ENCODE results near the gene CR1.
"Not testable (repeated sequence)": the region's sequence is repeated elsewhere in the genome, so short reads cannot be mapped to it uniquely, and the experiment has no call there.

Gene CR1

DNA sequence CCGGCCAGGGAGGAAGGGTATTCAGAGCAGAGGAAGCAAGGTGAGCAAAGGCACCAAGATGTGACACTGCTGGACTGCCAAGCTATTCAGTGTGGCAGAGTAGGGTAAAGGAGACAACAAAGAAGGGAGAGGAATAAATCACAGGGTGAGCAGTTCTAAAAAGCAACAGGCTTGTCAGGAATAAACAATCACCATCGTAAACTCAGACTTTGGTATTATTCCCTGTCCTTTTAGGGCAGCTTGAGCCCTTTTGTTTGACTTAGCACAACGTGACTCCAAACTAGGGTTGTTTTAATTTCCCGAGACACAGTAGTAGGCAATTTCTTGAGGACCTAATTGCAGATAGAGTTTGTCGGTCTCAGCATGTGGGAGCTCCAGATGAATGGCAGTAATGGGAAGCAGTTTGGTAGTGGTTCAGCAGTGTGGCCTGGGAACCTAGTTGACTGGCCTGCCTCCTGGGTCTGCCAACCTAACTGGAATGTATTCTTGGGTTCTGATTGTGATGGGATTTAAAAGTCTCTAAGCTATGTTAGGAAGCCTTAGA is 153.3 kb downstream of the CR1 start:
- no peaks in the 10 kb centered on the region for H3K9me3 ChIP-seq (ENCODE audit: control insufficient read depth in 1 of 2, low read length in 2 of 2)
- H3K27ac ChIP-seq (ENCODE audit: low read depth, low read length): no peak overlapping the region
- no peak overlapping the region for H3K9ac ChIP-seq (ENCODE audit: low read depth in 1 of 2, low read length in 2 of 2)
- H3K27me3 ChIP-seq (ENCODE audit: control insufficient read depth in 1 of 2, insufficient read depth in 2 of 2, low read length in 2 of 2): no peaks in the 10 kb centered on the region
- H3K36me3 ChIP-seq (ENCODE audit: control insufficient read depth in 1 of 2, insufficient read depth in 2 of 2, low read length in 2 of 2): no peaks in the 10 kb centered on the region
- no peak overlapping the region for H3K4me3 ChIP-seq (ENCODE audit: low read depth in 1 of 2, low read length in 2 of 2)
- H3K4me1 ChIP-seq (ENCODE audit: control insufficient read depth in 1 of 2, insufficient read depth in 2 of 2, low read length in 2 of 2): peaks cover 0 to 5% of the 10 kb centered on the region in 2 donors

DNA sequence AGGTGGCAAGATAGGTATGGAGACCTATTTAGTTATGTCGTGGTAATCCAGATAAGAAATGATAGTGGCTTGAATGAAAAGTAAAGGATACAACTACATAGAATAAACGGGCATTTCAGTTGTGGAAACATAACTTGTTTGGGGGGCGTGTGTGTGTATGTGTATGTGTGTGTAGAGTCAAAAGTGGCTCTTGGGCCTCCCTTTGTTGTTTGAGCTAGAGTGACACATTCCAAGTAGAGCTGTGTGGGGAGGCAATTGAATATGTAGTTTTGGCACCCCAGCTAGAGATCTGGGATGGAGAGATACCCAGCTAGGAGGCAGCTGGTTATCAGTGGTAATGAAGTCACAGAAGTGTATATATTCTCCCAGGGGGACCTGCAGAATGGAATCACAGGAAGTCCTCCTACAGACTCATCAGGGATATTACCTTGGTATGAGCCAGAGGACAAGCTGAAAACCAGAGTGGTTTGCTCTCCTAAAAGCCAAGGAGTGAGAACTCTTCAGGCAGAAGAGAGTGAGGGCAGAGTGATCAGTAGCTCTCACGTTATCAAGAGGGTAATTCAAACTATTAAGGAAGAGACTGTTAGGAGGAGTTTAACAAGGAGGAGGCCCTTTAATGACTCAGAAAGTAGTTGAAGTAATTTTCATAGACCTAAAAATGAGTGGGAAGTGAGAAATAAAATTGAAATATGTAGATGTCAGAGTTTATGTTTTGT is 154.1 kb downstream of the CR1 start:
- Histone ChIP-seq H3K27ac (ENCODE audit: low read depth, low read length) (no peak overlapping the region), H3K4me1 (ENCODE audit: control insufficient read depth in 1 of 2, insufficient read depth in 2 of 2, low read length in 2 of 2) (no peaks in the 10 kb centered on the region), H3K9ac (ENCODE audit: low read depth in 1 of 2, low read length in 2 of 2) (no peak overlapping the region), H3K4me3 (ENCODE audit: low read depth in 1 of 2, low read length in 2 of 2) (no peak overlapping the region), H3K36me3 (ENCODE audit: control insufficient read depth in 1 of 2, insufficient read depth in 2 of 2, low read length in 2 of 2) (no peaks in the 10 kb centered on the region), H3K9me3 (ENCODE audit: control insufficient read depth in 1 of 2, low read length in 2 of 2) (no peaks in the 10 kb centered on the region), H3K27me3 (ENCODE audit: control insufficient read depth in 1 of 2, insufficient read depth in 2 of 2, low read length in 2 of 2) (no peaks in the 10 kb centered on the region)

DNA sequence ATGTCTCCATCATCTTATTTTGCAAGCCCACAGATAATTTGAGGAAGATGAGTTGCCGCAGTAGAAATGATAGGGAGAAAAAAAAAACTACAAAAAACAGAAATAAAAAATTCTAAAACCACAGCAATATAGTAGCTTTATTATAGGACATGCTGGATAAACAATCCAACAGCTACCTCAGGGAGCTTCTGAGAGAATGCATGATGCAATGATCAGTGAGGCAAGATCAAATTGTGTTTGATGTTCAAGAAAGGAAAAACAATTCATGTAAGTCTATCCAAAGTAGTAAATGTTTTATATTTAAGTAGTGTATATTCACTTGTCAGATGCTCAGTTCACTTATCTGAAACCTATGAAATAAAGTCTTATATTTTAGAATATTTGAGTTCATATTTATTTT is 155.6 kb downstream of the CR1 start:
- Histone ChIP-seq H3K4me3 (ENCODE audit: low read depth in 1 of 2, low read length in 2 of 2) (no peak overlapping the region), H3K9ac (ENCODE audit: low read depth in 1 of 2, low read length in 2 of 2) (no peak overlapping the region), H3K4me1 (ENCODE audit: control insufficient read depth in 1 of 2, insufficient read depth in 2 of 2, low read length in 2 of 2) (no peaks in the 10 kb centered on the region), H3K9me3 (ENCODE audit: control insufficient read depth in 1 of 2, low read length in 2 of 2) (no peaks in the 10 kb centered on the region), H3K36me3 (ENCODE audit: control insufficient read depth in 1 of 2, insufficient read depth in 2 of 2, low read length in 2 of 2) (no peaks in the 10 kb centered on the region), H3K27ac (ENCODE audit: low read depth, low read length) (no peak overlapping the region), H3K27me3 (ENCODE audit: control insufficient read depth in 1 of 2, insufficient read depth in 2 of 2, low read length in 2 of 2) (no peaks in the 10 kb centered on the region)

DNA sequence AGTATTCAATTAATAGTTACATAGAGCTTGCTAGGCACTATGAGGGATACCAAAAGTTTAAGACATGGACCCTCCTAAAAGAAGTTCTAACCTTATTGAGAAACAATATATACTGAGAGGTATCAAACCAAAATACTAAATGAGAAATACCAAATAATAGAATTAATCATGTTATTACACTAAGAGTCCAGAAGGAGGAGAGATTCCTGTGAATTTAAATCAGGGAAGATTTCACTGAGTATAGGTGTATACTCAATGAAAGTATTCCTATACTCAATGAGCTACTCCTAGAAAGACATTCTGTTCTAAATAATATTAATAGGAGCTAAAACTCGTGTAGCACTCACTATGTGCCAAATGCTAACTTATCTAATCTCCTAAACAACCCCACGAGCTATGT is 158.4 kb downstream of the CR1 start:
- no peaks in the 10 kb centered on the region for H3K27me3 ChIP-seq (ENCODE audit: control insufficient read depth in 1 of 2, insufficient read depth in 2 of 2, low read length in 2 of 2)
- no peak overlapping the region for H3K27ac ChIP-seq (ENCODE audit: low read depth, low read length)
- no peaks in the 10 kb centered on the region for H3K36me3 ChIP-seq (ENCODE audit: control insufficient read depth in 1 of 2, insufficient read depth in 2 of 2, low read length in 2 of 2)
- no peak overlapping the region for H3K9ac ChIP-seq (ENCODE audit: low read depth in 1 of 2, low read length in 2 of 2)
- no peaks in the 10 kb centered on the region for H3K9me3 ChIP-seq (ENCODE audit: control insufficient read depth in 1 of 2, low read length in 2 of 2)
- no peak overlapping the region for H3K4me3 ChIP-seq (ENCODE audit: low read depth in 1 of 2, low read length in 2 of 2)
- H3K4me1 ChIP-seq (ENCODE audit: control insufficient read depth in 1 of 2, insufficient read depth in 2 of 2, low read length in 2 of 2): no peaks in the 10 kb centered on the region

DNA sequence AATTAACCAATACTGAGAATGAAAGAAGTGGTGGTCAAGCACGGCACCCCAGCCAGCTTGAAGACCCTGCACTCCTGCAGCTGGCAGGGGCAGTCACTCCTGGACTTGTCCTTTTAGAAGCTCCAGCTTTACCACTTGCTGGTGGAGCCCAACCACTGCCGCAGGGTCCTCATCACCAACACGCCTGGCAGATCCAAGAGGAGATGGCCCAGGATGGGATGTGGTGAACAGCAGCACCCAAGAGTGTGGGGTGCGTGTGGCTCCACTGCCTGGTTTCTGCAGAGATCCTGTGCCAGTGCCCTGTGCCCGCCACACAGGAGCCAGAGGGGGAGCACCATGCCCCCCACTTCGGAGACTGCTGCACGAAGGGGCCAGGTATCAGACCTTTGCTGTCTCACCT is 162.5 kb downstream of the CR1 start:
- Histone ChIP-seq H3K27ac (ENCODE audit: low read depth, low read length) (no peak overlapping the region), H3K27me3 (ENCODE audit: control insufficient read depth in 1 of 2, insufficient read depth in 2 of 2, low read length in 2 of 2) (no peaks in the 10 kb centered on the region), H3K9me3 (ENCODE audit: control insufficient read depth in 1 of 2, low read length in 2 of 2) (no peaks in the 10 kb centered on the region), H3K4me3 (ENCODE audit: low read depth in 1 of 2, low read length in 2 of 2) (no peak overlapping the region), H3K4me1 (ENCODE audit: control insufficient read depth in 1 of 2, insufficient read depth in 2 of 2, low read length in 2 of 2) (no peaks in the 10 kb centered on the region), H3K36me3 (ENCODE audit: control insufficient read depth in 1 of 2, insufficient read depth in 2 of 2, low read length in 2 of 2) (no peaks in the 10 kb centered on the region), H3K9ac (ENCODE audit: low read depth in 1 of 2, low read length in 2 of 2) (no peak overlapping the region)

DNA sequence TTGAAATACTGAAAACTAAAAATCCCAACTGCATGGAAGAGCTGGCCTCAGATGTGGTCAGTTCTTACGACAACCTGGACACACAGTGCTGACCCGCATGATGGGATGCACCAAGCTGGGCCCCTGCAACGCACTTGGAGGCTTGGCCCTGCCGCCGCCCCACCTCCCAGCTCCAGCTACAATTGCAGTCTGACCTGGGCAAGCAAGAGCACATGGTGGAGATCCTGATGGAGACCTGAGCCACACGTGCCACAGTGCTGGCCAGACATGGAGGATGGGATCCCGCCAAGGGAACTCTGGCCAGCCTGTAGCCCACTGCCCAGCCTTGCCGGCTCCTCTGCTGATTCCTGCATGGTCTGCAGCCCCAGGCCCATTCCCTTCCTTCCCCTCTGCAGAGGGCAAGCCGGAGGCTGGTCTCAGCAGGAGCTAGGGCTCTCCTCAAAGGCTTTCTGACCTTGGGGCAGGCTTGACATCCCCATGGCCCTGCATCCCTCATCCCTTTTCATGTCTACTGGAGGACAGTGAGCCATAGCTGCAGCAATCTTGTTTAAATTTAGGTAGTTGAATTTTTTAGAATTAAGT is 163.0 kb downstream of the CR1 start:
- Histone ChIP-seq H3K4me3 (ENCODE audit: low read depth in 1 of 2, low read length in 2 of 2) (no peak overlapping the region), H3K9ac (ENCODE audit: low read depth in 1 of 2, low read length in 2 of 2) (no peak overlapping the region), H3K27me3 (ENCODE audit: control insufficient read depth in 1 of 2, insufficient read depth in 2 of 2, low read length in 2 of 2) (no peaks in the 10 kb centered on the region), H3K27ac (ENCODE audit: low read depth, low read length) (no peak overlapping the region), H3K9me3 (ENCODE audit: control insufficient read depth in 1 of 2, low read length in 2 of 2) (no peaks in the 10 kb centered on the region), H3K4me1 (ENCODE audit: control insufficient read depth in 1 of 2, insufficient read depth in 2 of 2, low read length in 2 of 2) (no peaks in the 10 kb centered on the region), H3K36me3 (ENCODE audit: control insufficient read depth in 1 of 2, insufficient read depth in 2 of 2, low read length in 2 of 2) (no peaks in the 10 kb centered on the region)

DNA sequence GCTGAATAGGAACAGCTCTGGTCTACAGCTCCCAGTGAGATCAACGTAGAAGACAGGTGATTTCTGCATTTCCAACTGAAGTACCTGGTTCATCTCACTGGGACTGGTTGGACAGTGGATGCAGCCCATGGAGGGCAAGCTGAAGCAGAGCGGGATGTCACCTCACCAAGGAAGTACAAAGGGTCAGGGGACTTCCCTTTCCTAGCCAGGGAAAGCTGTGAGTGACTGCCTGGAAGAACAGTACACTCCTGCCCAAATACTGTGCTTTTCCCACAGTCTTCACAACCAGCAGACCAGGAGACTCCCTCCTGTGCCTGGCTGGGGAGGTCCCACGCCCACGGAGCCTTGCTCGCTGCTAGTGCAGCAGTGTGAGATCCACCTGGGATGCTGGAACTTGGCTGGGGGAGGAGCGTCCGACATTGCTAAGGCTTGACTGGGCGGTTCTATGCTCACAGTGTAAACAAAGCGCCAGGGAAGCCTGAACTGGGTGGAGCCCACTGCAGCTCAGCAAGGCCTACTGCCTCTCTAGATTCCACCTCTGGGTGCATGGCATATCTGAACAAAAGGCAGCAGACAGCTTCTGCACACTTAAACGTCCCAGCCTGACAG is 163.7 kb downstream of the CR1 start:
- no peak overlapping the region for H3K27ac ChIP-seq (ENCODE audit: low read depth, low read length)
- no peaks in the 10 kb centered on the region for H3K36me3 ChIP-seq (ENCODE audit: control insufficient read depth in 1 of 2, insufficient read depth in 2 of 2, low read length in 2 of 2)
- H3K9ac ChIP-seq (ENCODE audit: low read depth in 1 of 2, low read length in 2 of 2): no peak overlapping the region
- no peaks in the 10 kb centered on the region for H3K27me3 ChIP-seq (ENCODE audit: control insufficient read depth in 1 of 2, insufficient read depth in 2 of 2, low read length in 2 of 2)
- H3K9me3 ChIP-seq (ENCODE audit: control insufficient read depth in 1 of 2, low read length in 2 of 2): no peaks in the 10 kb centered on the region
- H3K4me3 ChIP-seq (ENCODE audit: low read depth in 1 of 2, low read length in 2 of 2): no peak overlapping the region
- H3K4me1 ChIP-seq (ENCODE audit: control insufficient read depth in 1 of 2, insufficient read depth in 2 of 2, low read length in 2 of 2): no peaks in the 10 kb centered on the region

DNA sequence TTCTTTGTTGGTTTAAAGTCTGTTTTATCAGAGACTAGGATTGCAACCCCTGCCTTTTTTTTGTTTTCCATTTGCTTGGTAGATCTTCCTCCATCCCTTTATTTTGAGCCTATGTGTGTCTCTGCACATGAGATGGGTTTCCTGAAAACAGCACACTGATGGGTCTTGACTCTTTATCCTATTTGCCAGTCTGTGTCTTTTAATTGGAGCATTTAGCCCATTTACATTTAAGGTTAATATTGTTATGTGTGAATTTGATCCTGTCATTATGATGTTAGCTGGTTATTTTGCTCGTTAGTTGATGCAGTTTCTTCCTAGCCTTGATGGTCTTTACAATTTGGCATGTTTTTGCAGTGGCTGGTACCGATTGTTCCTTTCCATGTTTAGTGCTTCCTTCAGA is 165.5 kb downstream of the CR1 start:
- H3K27me3 ChIP-seq (ENCODE audit: control insufficient read depth in 1 of 2, insufficient read depth in 2 of 2, low read length in 2 of 2); H3K9me3 ChIP-seq (ENCODE audit: control insufficient read depth in 1 of 2, low read length in 2 of 2); H3K4me1 ChIP-seq (ENCODE audit: control insufficient read depth in 1 of 2, insufficient read depth in 2 of 2, low read length in 2 of 2); H3K4me3 ChIP-seq (ENCODE audit: low read depth in 1 of 2, low read length in 2 of 2); H3K27ac ChIP-seq (ENCODE audit: low read depth, low read length); H3K9ac ChIP-seq (ENCODE audit: low read depth in 1 of 2, low read length in 2 of 2); H3K36me3 ChIP-seq (ENCODE audit: control insufficient read depth in 1 of 2, insufficient read depth in 2 of 2, low read length in 2 of 2): not testable (repeated sequence)

DNA sequence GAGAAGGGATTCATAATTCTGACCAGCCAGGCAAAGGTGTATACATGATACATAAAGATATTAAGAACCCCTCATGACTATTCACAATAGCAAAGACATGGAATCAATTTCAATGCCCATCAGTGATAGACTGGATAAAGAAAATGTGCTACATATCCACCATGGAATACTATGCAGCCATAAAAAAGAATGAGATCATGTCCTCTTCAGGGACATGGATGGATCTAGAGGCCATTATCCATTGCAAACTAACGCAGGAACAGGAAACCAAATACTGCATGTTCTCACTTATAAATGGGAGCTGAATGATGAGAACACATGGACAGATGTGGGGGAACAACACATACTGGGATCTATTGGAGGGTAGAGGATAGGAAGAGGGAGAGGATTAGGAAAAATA is 170.4 kb downstream of the CR1 start:
- H3K9ac ChIP-seq (ENCODE audit: low read depth in 1 of 2, low read length in 2 of 2): no peak overlapping the region
- no peaks in the 10 kb centered on the region for H3K4me1 ChIP-seq (ENCODE audit: control insufficient read depth in 1 of 2, insufficient read depth in 2 of 2, low read length in 2 of 2)
- H3K9me3 ChIP-seq (ENCODE audit: control insufficient read depth in 1 of 2, low read length in 2 of 2): peaks cover 0 to 4% of the 10 kb centered on the region in 2 donors
- peaks cover 37 to 45% of the 10 kb centered on the region in 2 donors for H3K27me3 ChIP-seq (ENCODE audit: control insufficient read depth in 1 of 2, insufficient read depth in 2 of 2, low read length in 2 of 2)
- H3K27ac ChIP-seq (ENCODE audit: low read depth, low read length): no peak overlapping the region
- no peaks in the 10 kb centered on the region for H3K36me3 ChIP-seq (ENCODE audit: control insufficient read depth in 1 of 2, insufficient read depth in 2 of 2, low read length in 2 of 2)
- no peak overlapping the region for H3K4me3 ChIP-seq (ENCODE audit: low read depth in 1 of 2, low read length in 2 of 2)

DNA sequence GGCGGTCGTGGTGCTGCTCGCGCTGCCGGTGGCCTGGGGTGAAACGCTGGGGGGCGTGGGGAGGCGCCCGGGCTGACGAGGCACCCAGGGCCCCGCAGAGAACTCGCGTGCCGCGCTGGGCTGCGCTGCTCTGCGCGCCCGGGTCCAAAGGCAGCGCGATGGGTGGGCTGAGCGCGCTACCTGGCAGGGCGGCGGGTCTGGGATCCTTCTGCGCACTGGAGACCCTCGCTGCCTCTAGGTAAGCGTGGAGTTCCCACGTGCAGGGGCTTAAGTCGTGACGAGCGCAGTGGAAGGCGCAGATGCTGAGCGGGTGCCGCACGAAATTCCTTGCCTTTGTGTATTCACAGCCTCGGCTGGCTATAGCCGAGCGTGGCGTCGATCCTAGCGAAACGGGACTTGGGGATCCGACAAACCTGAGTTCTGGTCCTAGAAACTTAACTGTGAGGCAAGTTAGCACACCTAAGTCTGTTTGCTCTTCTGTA is 173.6 kb downstream of the CR1 start:
- Histone ChIP-seq H3K27ac (ENCODE audit: low read depth, low read length) (no peak overlapping the region), H3K4me1 (ENCODE audit: control insufficient read depth in 1 of 2, insufficient read depth in 2 of 2, low read length in 2 of 2) (no peaks in the 10 kb centered on the region), H3K27me3 (ENCODE audit: control insufficient read depth in 1 of 2, insufficient read depth in 2 of 2, low read length in 2 of 2) (peaks cover 37 to 51% of the 10 kb centered on the region in 2 donors), H3K9me3 (ENCODE audit: control insufficient read depth in 1 of 2, low read length in 2 of 2) (peaks cover 0 to 4% of the 10 kb centered on the region in 2 donors), H3K36me3 (ENCODE audit: control insufficient read depth in 1 of 2, insufficient read depth in 2 of 2, low read length in 2 of 2) (no peaks in the 10 kb centered on the region), H3K9ac (ENCODE audit: low read depth in 1 of 2, low read length in 2 of 2) (no peak overlapping the region), H3K4me3 (ENCODE audit: low read depth in 1 of 2, low read length in 2 of 2) (no peak overlapping the region)

Measured in duodenal mucosa (tissue), 2 donors.